HEK293 (cell line): Measurements from ENCODE around the gene TTLL13.

Experiments used
- CTCF ChIP-seq: fragments of 450-650 bp; formaldehyde crosslinking; IDR thresholded peaks from 2 replicates; pipeline ENCODE4 v1.5.1; 2016; ENCODE audit warnings: missing biosample characterization, missing genetic modification characterization
- ZBTB17 ChIP-seq: fragments of 450-650 bp; formaldehyde crosslinking; IDR thresholded peaks from 2 replicates; pipeline ENCODE4 v1.5.1; 2016; ENCODE audit warnings: missing biosample characterization, missing genetic modification characterization
- ZNF169 ChIP-seq: fragments of 450-650 bp; formaldehyde crosslinking; IDR thresholded peaks from 2 replicates; pipeline ENCODE4 v1.5.1; 2016; ENCODE audit warnings: missing biosample characterization, missing genetic modification characterization
- ZNF544 ChIP-seq: fragments of 450-650 bp; formaldehyde crosslinking; IDR thresholded peaks from 2 replicates; pipeline ENCODE4 v1.5.0; 2017; ENCODE audit warnings: missing biosample characterization, missing genetic modification characterization
- ZNF664 ChIP-seq: fragments of 450-650 bp; formaldehyde crosslinking; IDR thresholded peaks from 2 replicates; pipeline ENCODE4 v1.5.1; 2016; ENCODE audit warnings: missing biosample characterization, missing genetic modification characterization

DNA sequence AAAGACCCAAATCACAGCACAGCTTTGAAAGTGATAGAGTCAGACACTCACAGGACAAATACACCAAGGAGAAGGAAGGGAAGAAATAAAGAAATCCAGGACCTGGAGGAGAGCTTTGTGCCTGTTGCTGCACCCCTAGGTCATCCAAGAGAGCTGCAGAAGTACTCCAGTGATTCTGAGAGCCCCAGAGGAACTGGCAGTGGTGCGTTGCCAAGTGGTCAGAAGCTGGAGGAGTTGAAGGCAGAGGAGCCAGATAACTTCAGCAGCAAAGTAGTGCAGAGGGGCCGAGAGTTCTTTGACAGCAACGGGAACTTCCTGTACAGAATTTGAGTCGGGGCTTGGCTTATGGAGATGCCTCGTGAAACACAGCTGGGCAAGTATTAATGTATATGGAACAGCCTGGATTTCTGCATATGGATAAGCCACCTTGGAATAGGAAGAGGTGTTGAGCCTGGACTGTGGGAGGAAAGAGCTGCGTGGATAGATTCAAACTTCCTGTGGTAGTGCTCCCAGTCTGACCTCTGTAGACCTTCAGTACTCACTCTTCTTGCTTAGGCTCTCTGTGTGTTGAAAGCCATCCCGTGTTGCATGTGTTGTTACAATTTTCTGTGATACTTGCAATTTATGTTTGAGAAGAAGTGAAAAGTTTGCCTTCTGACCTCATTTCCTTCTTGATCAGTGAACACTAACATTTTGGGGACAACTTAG is 22.3 kb downstream of the TTLL13 start:
- no peak for TF ChIP-seq CTCF
- no peak for TF ChIP-seq ZNF169 (tag by site-specific recombination)
- no peak for TF ChIP-seq ZNF544 (tag by site-specific recombination)
- no peak for TF ChIP-seq ZBTB17
- no peak for TF ChIP-seq ZNF664 (tag by site-specific recombination)
